WTC11 (cell line): ENCODE results near the gene MCMBP. TPM values are rescaled to one million over a fixed set of nuclear protein-coding genes. Genes with fewer than 3 reads are reported as not detected.

ENCODE experiments used
- ATAC-seq: fragments of 200-7000 bp; cut with Tn5 transposase; 2 replicates; pipeline ENCODE4 v1.10.0; 2021; ENCODE audit warnings: mild to moderate bottlenecking, moderate library complexity
- CTCF ChIA-PET: fragments of 300-600 bp; sonication (Branson Sonifier 250); formaldehyde crosslinking; loops from one replicate; lab custom pipeline; 2021; ENCODE audit warnings: antibody characterized with exemption; lab: Charles Lee
- POLR2A ChIA-PET: fragments of 350-600 bp; sonication (Branson Sonifier 250); formaldehyde crosslinking; loops from one replicate; lab custom pipeline; 2021; ENCODE audit warnings: antibody characterized with exemption; lab: Charles Lee
- DNase-seq: peaks from one replicate; pipeline ENCODE4 v3.0.0; 2021; ENCODE audit warnings: low spot score
- H3K27ac Mint-ChIP-seq: 2 replicates; pipeline ENCODE4 v1.8.0; 2021; ENCODE audit warnings: mixed read lengths
- H3K27me3 Mint-ChIP-seq: 2 replicates; pipeline ENCODE4 v1.8.0; 2021; ENCODE audit warnings: low read depth, mild to moderate bottlenecking, moderate library complexity, mixed read lengths
- H3K36me3 Mint-ChIP-seq: 2 replicates; pipeline ENCODE4 v1.8.0; 2021; ENCODE audit warnings: mixed read lengths
- H3K4me1 Mint-ChIP-seq: 2 replicates; pipeline ENCODE4 v1.8.0; 2022; ENCODE audit warnings: mixed read lengths
- H3K4me3 Mint-ChIP-seq: 2 replicates; pipeline ENCODE4 v1.8.0; 2021; ENCODE audit warnings: mild to moderate bottlenecking, moderate library complexity, mixed read lengths
- H3K9me3 Mint-ChIP-seq: 2 replicates; pipeline ENCODE4 v1.8.0; 2021; ENCODE audit warnings: mixed read lengths
- AFF4 ChIP-seq: sonication (generic); formaldehyde crosslinking; IDR thresholded peaks from 2 replicates; pipeline ENCODE4 v1.8.1; 2023; ENCODE audit warnings: mild to moderate bottlenecking, missing genetic modification reagents, borderline replicate concordance
- AR ChIP-seq: fragments of 250-450 bp; sonication (Bioruptor Pico); IDR thresholded peaks from 2 replicates; pipeline ENCODE4 v1.9.0; 2021; ENCODE audit warnings: mild to moderate bottlenecking
- ARID4B ChIP-seq: sonication (generic); formaldehyde crosslinking; IDR thresholded peaks from 2 replicates; pipeline ENCODE4 v1.8.0; 2023; ENCODE audit warnings: missing genetic modification reagents, mild to moderate bottlenecking, borderline replicate concordance
- CREB1 ChIP-seq: sonication (generic); formaldehyde crosslinking; IDR thresholded peaks from 2 replicates; pipeline ENCODE4 v1.8.0; 2023; ENCODE audit warnings: mild to moderate bottlenecking, missing genetic modification reagents
- ELF4 ChIP-seq: sonication (generic); formaldehyde crosslinking; IDR thresholded peaks from 2 replicates; pipeline ENCODE4 v1.8.1; 2022; ENCODE audit warnings: low read depth, mild to moderate bottlenecking, moderate library complexity, missing genetic modification reagents
- ERG ChIP-seq: fragments of 250-450 bp; sonication (Bioruptor Pico); IDR thresholded peaks from 2 replicates; pipeline ENCODE4 v1.8.0; 2021; ENCODE audit warnings: mild to moderate bottlenecking
- FOXJ3 ChIP-seq: sonication (generic); formaldehyde crosslinking; IDR thresholded peaks from 2 replicates; pipeline ENCODE4 v1.9.0; 2021; ENCODE audit warnings: missing genetic modification reagents, mild to moderate bottlenecking, borderline replicate concordance
- IRF2 ChIP-seq: sonication (generic); formaldehyde crosslinking; IDR thresholded peaks from 2 replicates; pipeline ENCODE4 v1.8.0; 2022; ENCODE audit warnings: low read depth, missing genetic modification reagents, borderline replicate concordance
- NR1H2 ChIP-seq: sonication (generic); formaldehyde crosslinking; IDR thresholded peaks from 2 replicates; pipeline ENCODE4 v1.9.0; 2021; ENCODE audit warnings: mild to moderate bottlenecking, moderate library complexity, missing genetic modification reagents
- NR3C1 ChIP-seq: sonication (generic); formaldehyde crosslinking; conservative IDR thresholded peaks from 2 replicates; pipeline ENCODE4 v1.8.1; 2023; ENCODE audit warnings: low read depth, mild to moderate bottlenecking, missing genetic modification reagents
- USF2 ChIP-seq: sonication (generic); formaldehyde crosslinking; IDR thresholded peaks from 2 replicates; pipeline ENCODE4 v1.8.1; 2023; ENCODE audit warnings: mild to moderate bottlenecking, missing genetic modification reagents, moderate library complexity
- ZNF232 ChIP-seq: sonication (generic); formaldehyde crosslinking; IDR thresholded peaks from 2 replicates; pipeline ENCODE4 v1.8.0; 2022; ENCODE audit warnings: mild to moderate bottlenecking, missing genetic modification reagents
- ZNF423 ChIP-seq: fragments of 250-450 bp; sonication (Bioruptor Pico); IDR thresholded peaks from 2 replicates; pipeline ENCODE4 v2.1.2; 2022; ENCODE audit warnings: mild to moderate bottlenecking, moderate library complexity
- ZNF512 ChIP-seq: sonication (generic); formaldehyde crosslinking; IDR thresholded peaks from 2 replicates; pipeline ENCODE4 v1.8.1; 2022; ENCODE audit warnings: missing genetic modification reagents, borderline replicate concordance
- ZNF532 ChIP-seq: fragments of 250-450 bp; sonication (Bioruptor Pico); IDR thresholded peaks from 2 replicates; pipeline ENCODE4 v1.9.0; 2021; ENCODE audit warnings: mild to moderate bottlenecking, borderline replicate concordance
- total RNA-seq: library from RNA; stranded (reverse); gene quantifications from 3 replicates; pipeline ENCODE4 v1.2.3, GENCODE V29; 2021
- TF ChIP-seq, protein P1 (sequence below): sonication (generic); formaldehyde crosslinking; IDR thresholded peaks from 2 replicates; pipeline ENCODE4 v1.8.1; 2022; ENCODE audit warnings: mild to moderate bottlenecking, moderate library complexity, missing genetic modification reagents

The MCMBP gene
- total RNA-seq, 1 experiment from 2014 or later, result 64.7 TPM

GRCh38 chr10:119858063-119858462 lies 14.6 kb downstream of the MCMBP start:
- TF ChIP-seq NR1H2, result no peak
- TF ChIP-seq AR, result no peak
- TF ChIP-seq, protein P1, sequence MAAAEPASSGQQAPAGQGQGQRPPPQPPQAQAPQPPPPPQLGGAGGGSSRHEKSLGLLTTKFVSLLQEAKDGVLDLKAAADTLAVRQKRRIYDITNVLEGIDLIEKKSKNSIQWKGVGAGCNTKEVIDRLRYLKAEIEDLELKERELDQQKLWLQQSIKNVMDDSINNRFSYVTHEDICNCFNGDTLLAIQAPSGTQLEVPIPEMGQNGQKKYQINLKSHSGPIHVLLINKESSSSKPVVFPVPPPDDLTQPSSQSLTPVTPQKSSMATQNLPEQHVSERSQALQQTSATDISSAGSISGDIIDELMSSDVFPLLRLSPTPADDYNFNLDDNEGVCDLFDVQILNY, result no peak
- TF ChIP-seq ZNF423 (CRISPR knock-in tag), result no peak
- TF ChIP-seq ZNF512 (CRISPR knock-in tag), result no peak
- no peak for TF ChIP-seq ZNF532 (CRISPR knock-in tag)
- TF ChIP-seq FOXJ3, result no peak
- TF ChIP-seq NR3C1 (CRISPR knock-in tag), result no peak
- no peak for TF ChIP-seq IRF2 (CRISPR knock-in tag)
- no peak for TF ChIP-seq ZNF232 (CRISPR knock-in tag)
- TF ChIP-seq AFF4 (CRISPR knock-in tag), result no peak
- TF ChIP-seq CREB1 (CRISPR knock-in tag), result no peak
- TF ChIP-seq ERG (CRISPR knock-in tag), result no peak
- TF ChIP-seq ARID4B (CRISPR knock-in tag), result no peak
- no peak for TF ChIP-seq USF2 (CRISPR knock-in tag)
- TF ChIP-seq ELF4, result no peak
- ATAC-seq, result no peak
- Mint-ChIP-seq H3K27me3 (no peaks in the 10 kb centered on the region), H3K4me3 (no peak overlapping the region), H3K4me1 (peaks cover 27% of the 10 kb centered on the region), H3K27ac (no peak overlapping the region), H3K36me3 (peaks cover 27% of the 10 kb centered on the region), H3K9me3 (no peaks in the 10 kb centered on the region)
- CTCF ChIA-PET, result interaction anchor here (1.0 to 3.2 kb wide), 2 partner anchors 108 to 171 kb away, joined by 5 to 23 read pairs; no protein-coding TSS in a partner anchor
- DNase-seq, result no peak
- POLR2A ChIA-PET, result interaction anchor here (0.5 kb wide), 1 partner anchor 1347 kb away, joined by 3 read pairs; no protein-coding TSS in a partner anchor
